B cell (primary cell): ENCODE results near the gene RPL10A. TPM values are rescaled to one million over a fixed set of nuclear protein-coding genes. Genes with fewer than 3 reads are reported as not detected.

Source experiments
- ATAC-seq: fragments of 200-7000 bp; cut with Tn5 transposase; one replicate; pipeline ENCODE4 v1.10.0; 2021; ENCODE audit warnings: low read depth, mild to moderate bottlenecking, moderate number of reproducible peaks, moderate library complexity
- CTCF ChIA-PET: fragments of 350-600 bp; sonication (Branson Sonifier 250); formaldehyde crosslinking; loops from one replicate; lab custom pipeline; 2021; ENCODE audit warnings: antibody characterized with exemption, inconsistent platforms; lab: Charles Lee
- POLR2A ChIA-PET: fragments of 350-600 bp; sonication (Branson Sonifier 250); formaldehyde crosslinking; loops from one replicate; lab custom pipeline; 2021; ENCODE audit warnings: antibody characterized with exemption; lab: Charles Lee
- DNase-seq: peaks from one replicate; pipeline ENCODE4 v3.0.0; 2013
- H2AFZ ChIP-seq: 2 replicates; pipeline ENCODE4 v1.6.1; 2012; ENCODE audit warnings: mild to moderate bottlenecking, low read depth, low read length; ENCODE audit not compliant: insufficient read depth, poor library complexity, severe bottlenecking
- H3K27ac ChIP-seq, 2 donors: 1 replicate in 1 of 2; 2 replicates in 1 of 2; pipeline ENCODE4 v1.5.1; 2012 to 2013; ENCODE audit warnings: low read length in 2 of 2, mild to moderate bottlenecking in 2 of 2, moderate library complexity in 1 of 2
- H3K27me3 ChIP-seq, 4 experiments: fragments of 200-600 bp in 1 of 4; sonication (generic) in 1 of 4; replicated peaks in 1 of 4; 1 replicate in 2 of 4; 2 replicates in 2 of 4; pipeline versions ENCODE4 v1.6.1 to v1.7.0; 2013 to 2016; ENCODE audit warnings: low read length in 3 of 4, mild to moderate bottlenecking in 2 of 4, mixed read lengths in 1 of 4, moderate library complexity in 1 of 4; ENCODE audit not compliant: insufficient read depth in 4 of 4, control insufficient read depth in 3 of 4; ENCODE audit errors: control extremely low read depth in 1 of 4
- H3K36me3 ChIP-seq, 2 experiments: replicated peaks in 1 of 2; 1 replicate in 1 of 2; 2 replicates in 1 of 2; pipeline versions ENCODE4 v1.6.1 to v1.7.1; 2013; ENCODE audit warnings: low read length in 1 of 2; ENCODE audit not compliant: insufficient read depth in 2 of 2, control insufficient read depth in 1 of 2; ENCODE audit errors: control extremely low read depth in 1 of 2, extremely low read depth in 1 of 2
- H3K4me1 ChIP-seq, 2 donors: fragments of 200-600 bp in 1 of 2; sonication (generic) in 1 of 2; 1 replicate in 1 of 2; 2 replicates in 1 of 2; pipeline versions ENCODE4 v1.5.1 to v1.6.1; 2013 to 2017; ENCODE audit warnings: low read length in 2 of 2; ENCODE audit not compliant: control insufficient read depth in 2 of 2, insufficient read depth in 2 of 2
- H3K4me2 ChIP-seq: replicated peaks from 2 replicates; pipeline ENCODE3; 2012; ENCODE audit warnings: mild to moderate bottlenecking, low read depth, low read length; ENCODE audit not compliant: poor library complexity, severe bottlenecking
- H3K4me3 ChIP-seq, 5 experiments: fragments of 200-600 bp in 1 of 5; sonication (generic) in 1 of 5; 1 replicate in 3 of 5; 2 replicates in 2 of 5; pipeline versions ENCODE4 v1.5.1 to v1.7.0; 2011 to 2016; ENCODE audit warnings: low read length in 4 of 5, mild to moderate bottlenecking in 4 of 5, low read depth in 2 of 5, control low read depth in 1 of 5, moderate library complexity in 1 of 5; ENCODE audit not compliant: insufficient read depth in 1 of 5; ENCODE audit errors: control extremely low read depth in 1 of 5, extremely low read depth in 1 of 5
- H3K79me2 ChIP-seq: fragments of 200-600 bp; sonication (generic); one replicate; pipeline ENCODE4 v1.6.0; 2016; ENCODE audit warnings: low read length; ENCODE audit not compliant: control insufficient read depth, insufficient read depth
- H3K9ac ChIP-seq: fragments of 200-600 bp; sonication (generic); 2 replicates; pipeline ENCODE4 v1.6.1; 2017; ENCODE audit warnings: mild to moderate bottlenecking, low read length, moderate library complexity
- H3K9me3 ChIP-seq, 3 donors: one replicate each; pipeline versions ENCODE4 v1.6.1 to v1.7.1; 2013; ENCODE audit warnings: low read length in 2 of 3; ENCODE audit not compliant: control insufficient read depth in 2 of 3, insufficient read depth in 1 of 3; ENCODE audit errors: control extremely low read depth in 1 of 3
- H4K20me1 ChIP-seq: 2 replicates; pipeline ENCODE4 v1.6.0; 2012; ENCODE audit warnings: mild to moderate bottlenecking, low read length; ENCODE audit not compliant: insufficient read depth, control insufficient read depth, poor library complexity, severe bottlenecking
- H3K27ac Mint-ChIP-seq: one replicate; pipeline ENCODE4 v1.8.0; 2021; ENCODE audit warnings: mixed read lengths
- H3K27me3 Mint-ChIP-seq: one replicate; pipeline ENCODE4 v1.8.0; 2021; ENCODE audit warnings: mixed read lengths
- H3K4me1 Mint-ChIP-seq: one replicate; pipeline ENCODE4 v1.8.0; 2021; ENCODE audit warnings: mixed read lengths
- H3K4me3 Mint-ChIP-seq: one replicate; pipeline ENCODE4 v1.8.0; 2021; ENCODE audit warnings: mixed read lengths
- H3K9me3 Mint-ChIP-seq: one replicate; pipeline ENCODE4 v1.8.0; 2022; ENCODE audit warnings: mixed read lengths; ENCODE audit not compliant: insufficient read depth
- CTCF ChIP-seq: fragments of 200-600 bp; IDR thresholded peaks from one replicate; pipeline ENCODE4 v1.8.0; 2022; ENCODE audit warnings: antibody characterized with exemption, mild to moderate bottlenecking
- EZH2 ChIP-seq: IDR thresholded peaks from 2 replicates; pipeline ENCODE4 v1.6.1; 2012; ENCODE audit warnings: borderline replicate concordance, low read depth, mild to moderate bottlenecking, moderate library complexity, low read length; ENCODE audit not compliant: insufficient read depth, poor library complexity, severe bottlenecking
- WGBS: methylation state at CpG from one replicate; pipeline ENCODE4 v1.1.5; 2013; ENCODE audit warnings: missing lambda C conversion rate; ENCODE audit not compliant: insufficient coverage; 5-methylcytosine and 5-hydroxymethylcytosine counted together
- intact Hi-C: fragments of 100-400 bp; cut with micrococcal nuclease; formaldehyde crosslinking; loops from one replicate; pipeline ENCODE4 v1.10.0; 2022
- polyA plus RNA-seq: library from polyadenylated mRNA; depleted of rRNA; stranded (reverse); fragments of >200 nt; gene quantifications from 2 replicates; pipeline ENCODE4 v1.2.3, GENCODE V29; 2012
- total RNA-seq, 2 donors: library from RNA; stranded (reverse); fragments of 120-200 nt in 1 of 2; gene quantifications; 1 replicate in 1 of 2; 2 replicates in 1 of 2; pipeline versions ENCODE4 v1.2.3 to v1.2.4, GENCODE V29; 2013 to 2022

The RPL10A gene
- total and polyA plus RNA-seq, 2 donors (not counting 1 experiment from before 2014, with no cell fraction given) = 1,687 to 3,150 TPM

GRCh38 chr6:35506536-35506935, 38.3 kb downstream of the RPL10A start:
- ATAC-seq (no peak), DNase-seq (no peak)
- Histone ChIP-seq H3K4me2 (no peak overlapping the region), H3K27ac (no peak overlapping the region), H3K36me3 (no peaks in the 10 kb centered on the region), H4K20me1 (no peaks in the 10 kb centered on the region), H3K27me3 (peaks cover 0 to 34% (median 15%) of the 10 kb centered on the region in 4 experiments), H3K9me3 (peaks cover 0 to 6% (median 0%) of the 10 kb centered on the region in 3 donors), H3K79me2 (no peaks in the 10 kb centered on the region), H3K9ac (no peak overlapping the region), H2AFZ (no peak overlapping the region), H3K4me1 (peaks cover 6 to 8% of the 10 kb centered on the region in 2 donors), H3K4me3 (no peak overlapping the region)
- H3K9me3 Mint-ChIP-seq = no peaks in the 10 kb centered on the region
- WGBS = no CpG with 5 or more reads among the region's 3 CpGs
- intact Hi-C loops = no loop called here
- no peak overlapping the region for H3K4me3 Mint-ChIP-seq
- ChIA-PET POLR2A (no interaction called here), CTCF (no interaction called here)
- H3K27ac Mint-ChIP-seq = no peak overlapping the region
- peaks cover 42% of the 10 kb centered on the region for H3K27me3 Mint-ChIP-seq
- H3K4me1 Mint-ChIP-seq = peaks cover 5% of the 10 kb centered on the region
- TF ChIP-seq CTCF (no peak), EZH2 (no peak)

GRCh38 chr6:35507221-35507620, 39.0 kb downstream of the RPL10A start:
- no peak for TF ChIP-seq EZH2
- TF ChIP-seq CTCF = no peak
- CTCF ChIA-PET = no interaction called here
- Mint-ChIP-seq H3K27me3 (peaks cover 41% of the 10 kb centered on the region), H3K9me3 (no peaks in the 10 kb centered on the region), H3K4me1 (peaks cover 7% of the 10 kb centered on the region), H3K4me3 (no peak overlapping the region), H3K27ac (no peak overlapping the region)
- DNase-seq (no peak), ATAC-seq (no peak)
- intact Hi-C loops = no loop called here
- no peak overlapping the region for H3K9ac ChIP-seq
- no peaks in the 10 kb centered on the region for H3K79me2 ChIP-seq
- no peaks in the 10 kb centered on the region for H4K20me1 ChIP-seq
- peaks cover 0 to 6% (median 0%) of the 10 kb centered on the region in 3 donors for H3K9me3 ChIP-seq
- H3K36me3 ChIP-seq = no peaks in the 10 kb centered on the region
- H3K27me3 ChIP-seq = peaks cover 0 to 36% (median 18%) of the 10 kb centered on the region in 4 experiments
- no peak overlapping the region for H3K4me3 ChIP-seq
- no peak overlapping the region for H2AFZ ChIP-seq
- POLR2A ChIA-PET = no interaction called here
- no peak overlapping the region for H3K27ac ChIP-seq
- no CpG with 5 or more reads among the region's 2 CpGs for WGBS
- H3K4me1 ChIP-seq = peaks cover 8 to 13% of the 10 kb centered on the region in 2 donors
- no peak overlapping the region for H3K4me2 ChIP-seq
